Thyroid gland (tissue), 4 donors: ENCODE measurements around the gene RAB11FIP3. TPM values are rescaled to one million over a fixed set of nuclear protein-coding genes. Genes with fewer than 3 reads are reported as not detected.
A peak's percentile ranks its signal among the peaks of the same experiment; 100 is the strongest.
"Not testable (repeated sequence)": the region's sequence is repeated elsewhere in the genome, so short reads cannot be mapped to it uniquely, and the experiment has no call there.

Experiments
- DNase-seq, 2 donors: peaks; one replicate each; pipeline ENCODE4 v3.0.0-alpha.2; 2019
- H3K27ac ChIP-seq, 3 donors: fragments of 200-600 bp; sonication (generic); 1 replicate in 2 of 3; 2 replicates in 1 of 3; pipeline ENCODE4 v1.5.1; 2016 to 2019; ENCODE audit warnings: mild to moderate bottlenecking in 1 of 3, moderate library complexity in 1 of 3
- H3K27me3 ChIP-seq: fragments of 200-600 bp; sonication (generic); one replicate; pipeline ENCODE4 v1.5.1; 2019
- H3K36me3 ChIP-seq, 2 donors: fragments of 200-600 bp; sonication (generic); one replicate each; pipeline ENCODE4 v1.5.1; 2016 to 2019
- H3K4me1 ChIP-seq, 2 donors: fragments of 200-600 bp; sonication (generic); one replicate each; pipeline ENCODE4 v1.5.1; 2017 to 2019
- H3K4me3 ChIP-seq, 3 donors: fragments of 200-600 bp; sonication (generic); replicated peaks in 1 of 3; 1 replicate in 2 of 3; 2 replicates in 1 of 3; pipeline ENCODE4 v1.5.1; 2016; ENCODE audit warnings: mild to moderate bottlenecking in 1 of 3
- H3K9me3 ChIP-seq: fragments of 200-600 bp; sonication (generic); one replicate; pipeline ENCODE4 v1.5.1; 2017
- CTCF ChIP-seq, 6 experiments: fragments of 200-600 bp in 3 of 6; fragments of 450-650 bp in 3 of 6; sonication (generic) in 3 of 6; IDR thresholded peaks; one replicate each; pipeline ENCODE4 v1.5.1; 2016 to 2019; ENCODE audit warnings: antibody characterized with exemption in 6 of 6, mild to moderate bottlenecking in 2 of 6, inconsistent platforms in 1 of 6, moderate library complexity in 1 of 6
- POLR2A ChIP-seq, 2 donors: fragments of 450-650 bp; IDR thresholded peaks; one replicate each; pipeline ENCODE4 v1.6.1; 2017; ENCODE audit warnings: antibody characterized with exemption in 2 of 2, mild to moderate bottlenecking in 2 of 2, moderate library complexity in 1 of 2
- WGBS, 2 donors: methylation state at CpG; one replicate each; pipeline ENCODE4 v1.1.5; 2017; 5-methylcytosine and 5-hydroxymethylcytosine counted together
- intact Hi-C: fragments of 100-400 bp; cut with DNase I; formaldehyde crosslinking; loops from one replicate; pipeline ENCODE4 v1.15.1; 2023
- total RNA-seq, 4 donors: library from RNA; depleted of rRNA; stranded (reverse); fragments of >200 nt; gene quantifications; one replicate each; pipeline ENCODE4 v1.2.3, GENCODE V29; 2016

The RAB11FIP3 gene
- total RNA-seq, 4 donors from 2014 or later: 26.6 to 34.3 (median 28.0) TPM

GRCh38 chr16:381012-381788, 44.2 kb upstream of the RAB11FIP3 start:
- intact Hi-C loops: loop anchor here (10.0 kb wide), 1 partner anchor 104 kb away; no protein-coding TSS in a partner anchor
- TF ChIP-seq POLR2A (IDR thresholded peaks at IDR 0.05): no peak
- TF ChIP-seq CTCF (IDR thresholded peaks at IDR 0.05): no peak
- H3K36me3 ChIP-seq: peaks cover 0 to 14% of the 10 kb centered on the region in 2 donors
- no peaks in the 10 kb centered on the region for H3K9me3 ChIP-seq
- peak overlapping the region; percentile 26 to 92 (median 45) for H3K4me3 ChIP-seq
- DNase-seq: peak in 1 of 2 donors; percentile 31
- H3K27ac ChIP-seq: peak overlapping the region in 2 of 3 donors; percentile 40 to 50
- H3K27me3 ChIP-seq: no peaks in the 10 kb centered on the region
- peaks cover 28 to 33% of the 10 kb centered on the region in 2 donors for H3K4me1 ChIP-seq
- 3% methylated on average over 12 of the region's 73 CpGs; no CpG with 5 or more reads in 1 of the 2 donors for WGBS, 2 donors

GRCh38 chr16:381789-382717, 43.4 kb upstream of the RAB11FIP3 start, which contains the start of gene PGAP6:
PGAP6 (minus strand) TSS chr16:381978; CDS start chr16:381821, 157 bp downstream.
- no peaks in the 10 kb centered on the region for H3K27me3 ChIP-seq
- peaks cover 0 to 5% of the 10 kb centered on the region in 2 donors for H3K36me3 ChIP-seq
- peak within 1 kb of the TSS; percentile 84 to 98 (median 91) for H3K4me3 ChIP-seq
- TF ChIP-seq CTCF (IDR thresholded peaks at IDR 0.05) (no peak), POLR2A (IDR thresholded peaks at IDR 0.05) (peak in 1 of 2 donors; percentile 54)
- peak within 1 kb of the TSS; percentile 58 to 86 (median 83) for H3K27ac ChIP-seq
- no peaks in the 10 kb centered on the region for H3K9me3 ChIP-seq
- DNase-seq: peak; percentile 70 to 71
- intact Hi-C loops: loop anchor here (10.0 kb wide), 1 partner anchor 103 kb away; no protein-coding TSS in a partner anchor
- H3K4me1 ChIP-seq: peaks cover 28 to 33% of the 10 kb centered on the region in 2 donors
- whole genome bisulfite sequencing, 2 donors: 0 to 1% methylated on average over 16 to 28 of the region's 123 CpGs

GRCh38 chr16:383326-384051, 42.0 kb upstream of the RAB11FIP3 start:
- WGBS, 2 donors: 20 to 27% methylated on average over 33 of the region's 33 CpGs
- no peaks in the 10 kb centered on the region for H3K36me3 ChIP-seq
- peak overlapping the region in 2 of 3 donors; percentile 84 to 98 for H3K4me3 ChIP-seq
- no peaks in the 10 kb centered on the region for H3K27me3 ChIP-seq
- peak overlapping the region; percentile 31 to 86 (median 46) for H3K27ac ChIP-seq
- H3K4me1 ChIP-seq: peaks cover 28 to 33% of the 10 kb centered on the region in 2 donors
- no peaks in the 10 kb centered on the region for H3K9me3 ChIP-seq
- peak in 1 of 2 donors; percentile 61 for TF ChIP-seq POLR2A (IDR thresholded peaks at IDR 0.05)
- TF ChIP-seq CTCF (IDR thresholded peaks at IDR 0.05): no peak
- DNase-seq: peak; percentile 88 to 91
- intact Hi-C loops: loop anchor here (10.0 kb wide), 1 partner anchor 101 kb away; no protein-coding TSS in a partner anchor

GRCh38 chr16:386641-387156, 38.8 kb upstream of the RAB11FIP3 start:
- H3K4me1 ChIP-seq: peaks cover 11 to 12% of the 10 kb centered on the region in 2 donors
- peak overlapping the region in 1 of 3 donors; percentile 35 for H3K27ac ChIP-seq
- TF ChIP-seq POLR2A (IDR thresholded peaks at IDR 0.05) (no peak), CTCF (IDR thresholded peaks at IDR 0.05) (no peak)

GRCh38 chr16:387761-388666, 37.4 kb upstream of the RAB11FIP3 start:
- not testable (repeated sequence) for H3K27me3 ChIP-seq, H3K27ac ChIP-seq, H3K36me3 ChIP-seq, DNase-seq, H3K9me3 ChIP-seq, H3K4me3 ChIP-seq
- H3K4me1 ChIP-seq: peaks cover 8 to 12% of the 10 kb centered on the region in 2 donors
- intact Hi-C loops: loop anchor here (10.0 kb wide), 1 partner anchor 97 kb away; no protein-coding TSS in a partner anchor
- 56 to 59% methylated on average over 16 to 20 of the region's 20 CpGs for WGBS, 2 donors

More at GRCh38 chr16:386641-387156, 38.8 kb upstream of the RAB11FIP3 start:
- intact Hi-C loops: loop anchor here (10.0 kb wide), 1 partner anchor 98 kb away; no protein-coding TSS in a partner anchor
- Histone ChIP-seq H3K27me3 (no peaks in the 10 kb centered on the region), H3K9me3 (no peaks in the 10 kb centered on the region), H3K36me3 (no peaks in the 10 kb centered on the region), H3K4me3 (no peak overlapping the region)
- no peak for DNase-seq
- 57 to 59% methylated on average over 19 of the region's 19 CpGs for WGBS, 2 donors
